ENCODE results near the gene PDE2A. TPM values are rescaled to one million over a fixed set of nuclear protein-coding genes. Genes with fewer than 3 reads are reported as not detected.

PDE2A gene
- total RNA-seq, 1 experiment from 2014 or later = 1.1 TPM

- intact Hi-C loops (cut with micrococcal nuclease; ENCODE audit: unreplicated experiment) = no loop called here
- Mint-ChIP-seq H3K27ac (ENCODE audit: unreplicated experiment) (peak overlapping the region; percentile 16), H3K4me1 (ENCODE audit: low read depth, unreplicated experiment) (peaks cover 11% of the 10 kb centered on the region), H3K9me3 (ENCODE audit: low read depth, unreplicated experiment) (no peaks in the 10 kb centered on the region), H3K36me3 (ENCODE audit: insufficient read depth, unreplicated experiment) (no peaks in the 10 kb centered on the region), H3K4me3 (ENCODE audit: low read depth, unreplicated experiment) (no peak overlapping the region), H3K27me3 (ENCODE audit: unreplicated experiment) (peaks cover 41% of the 10 kb centered on the region)
- no peak for TF ChIP-seq CTCF (IDR thresholded peaks at IDR 0.05; ENCODE audit: unreplicated experiment)
- CTCF ChIA-PET = interaction anchor here (1.0 kb wide), 1 partner anchor 38 kb away, joined by 3 read pairs; no protein-coding TSS in a partner anchor
- no TSS peak for BruUV-seq (replicated peaks)
- DNase-seq = no peak
These were observed 37.0 kb downstream of the PDE2A start for GRCh38 chr11:72637198-72637597.

- Mint-ChIP-seq H3K36me3 (ENCODE audit: insufficient read depth, unreplicated experiment) (no peaks in the 10 kb centered on the region), H3K27ac (ENCODE audit: unreplicated experiment) (no peak overlapping the region), H3K9me3 (ENCODE audit: low read depth, unreplicated experiment) (no peaks in the 10 kb centered on the region), H3K27me3 (ENCODE audit: unreplicated experiment) (peaks cover 46% of the 10 kb centered on the region), H3K4me1 (ENCODE audit: low read depth, unreplicated experiment) (peaks cover 11% of the 10 kb centered on the region), H3K4me3 (ENCODE audit: low read depth, unreplicated experiment) (no peak overlapping the region)
- no peak for DNase-seq
- CTCF ChIA-PET = no interaction called here
- intact Hi-C loops (cut with micrococcal nuclease; ENCODE audit: unreplicated experiment) = no loop called here
- BruUV-seq (replicated peaks) = no TSS peak
- no peak for TF ChIP-seq CTCF (IDR thresholded peaks at IDR 0.05; ENCODE audit: unreplicated experiment)
These were observed 37.8 kb downstream of the PDE2A start for GRCh38 chr11:72636376-72636775.

GRCh38 chr11:72635933-72636332 lies 38.3 kb downstream of the PDE2A start:
- no peak overlapping the region for H3K4me3 Mint-ChIP-seq (ENCODE audit: low read depth, unreplicated experiment)
- CTCF ChIA-PET = no interaction called here
- no TSS peak for BruUV-seq (replicated peaks)
- H3K27me3 Mint-ChIP-seq (ENCODE audit: unreplicated experiment) = peaks cover 51% of the 10 kb centered on the region
- no peaks in the 10 kb centered on the region for H3K9me3 Mint-ChIP-seq (ENCODE audit: low read depth, unreplicated experiment)
- DNase-seq = no peak
- peaks cover 11% of the 10 kb centered on the region for H3K4me1 Mint-ChIP-seq (ENCODE audit: low read depth, unreplicated experiment)
- intact Hi-C loops (cut with micrococcal nuclease; ENCODE audit: unreplicated experiment) = no loop called here
- no peak for TF ChIP-seq CTCF (IDR thresholded peaks at IDR 0.05; ENCODE audit: unreplicated experiment)
- H3K27ac Mint-ChIP-seq (ENCODE audit: unreplicated experiment) = no peak overlapping the region
- H3K36me3 Mint-ChIP-seq (ENCODE audit: insufficient read depth, unreplicated experiment) = no peaks in the 10 kb centered on the region

GRCh38 chr11:72635309-72635915 lies 38.8 kb downstream of the PDE2A start:
- TF ChIP-seq CTCF (IDR thresholded peaks at IDR 0.05; ENCODE audit: unreplicated experiment) = no peak
- Mint-ChIP-seq H3K9me3 (ENCODE audit: low read depth, unreplicated experiment) (no peaks in the 10 kb centered on the region), H3K4me3 (ENCODE audit: low read depth, unreplicated experiment) (no peak overlapping the region), H3K36me3 (ENCODE audit: insufficient read depth, unreplicated experiment) (no peaks in the 10 kb centered on the region), H3K27me3 (ENCODE audit: unreplicated experiment) (peaks cover 56% of the 10 kb centered on the region), H3K4me1 (ENCODE audit: low read depth, unreplicated experiment) (peaks cover 11% of the 10 kb centered on the region), H3K27ac (ENCODE audit: unreplicated experiment) (no peak overlapping the region)
- intact Hi-C loops (cut with micrococcal nuclease; ENCODE audit: unreplicated experiment) = no loop called here
- CTCF ChIA-PET = no interaction called here
- no peak for DNase-seq
- no TSS peak for BruUV-seq (replicated peaks)

Measured in Calu3 (cell line).